IPS DF 6.9 (cell line): ENCODE results near the gene SPATA33.
"Not testable (repeated sequence)": the region's sequence is repeated elsewhere in the genome, so short reads cannot be mapped to it uniquely, and the experiment has no call there.

Experiments used
- DNase-seq: peaks from one replicate; pipeline ENCODE4 v3.0.0-alpha.2; 2013; ENCODE audit warnings: low read depth, low spot score
- H3K27ac ChIP-seq: one replicate; pipeline ENCODE4 v1.5.1; 2013; ENCODE audit warnings: low read length, control low read depth
- H3K27me3 ChIP-seq: 2 replicates; pipeline ENCODE4 v1.6.1; 2013; ENCODE audit warnings: mild to moderate bottlenecking, low read length; ENCODE audit not compliant: control insufficient read depth, insufficient read depth
- H3K36me3 ChIP-seq: 2 replicates; pipeline ENCODE4 v1.6.1; 2013; ENCODE audit warnings: low read length; ENCODE audit not compliant: control insufficient read depth, insufficient read depth
- H3K4me1 ChIP-seq: 2 replicates; pipeline ENCODE4 v1.6.1; 2013; ENCODE audit warnings: low read length; ENCODE audit not compliant: control insufficient read depth, insufficient read depth
- H3K4me3 ChIP-seq: 2 replicates; pipeline ENCODE4 v1.5.1; 2013; ENCODE audit warnings: mild to moderate bottlenecking, low read length
- H3K9me3 ChIP-seq: 2 replicates; pipeline ENCODE4 v1.6.1; 2013; ENCODE audit warnings: low read length, inconsistent platforms; ENCODE audit not compliant: control insufficient read depth, insufficient read depth
- WGBS: extraction: QIAGEN DNeasy Blood & Tissue Kit; methylation state at CpG from one replicate; pipeline ENCODE4 v1.1.7; 2013; ENCODE audit warnings: mixed read lengths, missing lambda C conversion rate; ENCODE audit not compliant: insufficient read length, insufficient coverage; 5-methylcytosine and 5-hydroxymethylcytosine counted together

Gene SPATA33

GRCh38 chr16:89633064-89633631 is 24.5 kb upstream of the SPATA33 start:
- H3K36me3 ChIP-seq, result no peaks in the 10 kb centered on the region
- no peaks in the 10 kb centered on the region for H3K9me3 ChIP-seq
- no peak overlapping the region for H3K27ac ChIP-seq
- DNase-seq, result no peak
- H3K4me3 ChIP-seq, result no peak overlapping the region
- no CpG with 5 or more reads among the region's 19 CpGs for WGBS
- peaks cover 4% of the 10 kb centered on the region; the same call in 1 of the 2 replicates for H3K4me1 ChIP-seq
- no peaks in the 10 kb centered on the region for H3K27me3 ChIP-seq

- H3K4me1 ChIP-seq, H3K27ac ChIP-seq, H3K9me3 ChIP-seq, H3K36me3 ChIP-seq, H3K27me3 ChIP-seq, H3K4me3 ChIP-seq, DNase-seq: not testable (repeated sequence)
- WGBS, result 100% methylated on average over 1 of the region's 2 CpGs
These were observed 22.9 kb upstream of the SPATA33 start for GRCh38 chr16:89634463-89635385.

GRCh38 chr16:89636663-89637062 is 21.0 kb upstream of the SPATA33 start:
- no CpG with 5 or more reads among the region's 12 CpGs for WGBS
- H3K27me3 ChIP-seq, result no peaks in the 10 kb centered on the region
- no peak overlapping the region for H3K4me3 ChIP-seq
- H3K36me3 ChIP-seq, result no peaks in the 10 kb centered on the region
- H3K9me3 ChIP-seq, result no peaks in the 10 kb centered on the region
- no peak overlapping the region for H3K27ac ChIP-seq
- peaks cover 2% of the 10 kb centered on the region; the same call in 1 of the 2 replicates for H3K4me1 ChIP-seq
- DNase-seq, result no peak

- Histone ChIP-seq H3K9me3 (no peaks in the 10 kb centered on the region), H3K4me1 (peaks cover 2% of the 10 kb centered on the region; the same call in 1 of the 2 replicates), H3K27me3 (no peaks in the 10 kb centered on the region), H3K4me3 (no peak overlapping the region), H3K27ac (no peak overlapping the region), H3K36me3 (no peaks in the 10 kb centered on the region)
- no CpG with 5 or more reads among the region's 10 CpGs for WGBS
- DNase-seq, result no peak
These were observed 20.3 kb upstream of the SPATA33 start for GRCh38 chr16:89637379-89637778.

- no peak overlapping the region for H3K4me3 ChIP-seq
- no CpG with 5 or more reads among the region's 10 CpGs for WGBS
- H3K27ac ChIP-seq, result no peak overlapping the region
- peaks cover 2% of the 10 kb centered on the region; the same call in 1 of the 2 replicates for H3K4me1 ChIP-seq
- no peak for DNase-seq
- H3K9me3 ChIP-seq, result no peaks in the 10 kb centered on the region
- no peaks in the 10 kb centered on the region for H3K36me3 ChIP-seq
- no peaks in the 10 kb centered on the region for H3K27me3 ChIP-seq
These were observed 19.2 kb upstream of the SPATA33 start for GRCh38 chr16:89638455-89638854.

GRCh38 chr16:89639385-89639784 is 18.3 kb upstream of the SPATA33 start:
- DNase-seq, result no peak
- no peaks in the 10 kb centered on the region for H3K9me3 ChIP-seq
- H3K4me1 ChIP-seq, result peaks cover 2% of the 10 kb centered on the region; the same call in 1 of the 2 replicates
- H3K36me3 ChIP-seq, result no peaks in the 10 kb centered on the region; the same call in 1 of the 2 replicates
- WGBS, result no CpG with 5 or more reads among the region's 6 CpGs
- H3K4me3 ChIP-seq, result no peak overlapping the region
- no peaks in the 10 kb centered on the region for H3K27me3 ChIP-seq
- H3K27ac ChIP-seq, result no peak overlapping the region

GRCh38 chr16:89641458-89642119 is 16.0 kb upstream of the SPATA33 start:
- no peak overlapping the region for H3K4me3 ChIP-seq
- H3K9me3 ChIP-seq, result no peaks in the 10 kb centered on the region
- no peak for DNase-seq
- no peaks in the 10 kb centered on the region for H3K4me1 ChIP-seq
- no peaks in the 10 kb centered on the region for H3K27me3 ChIP-seq
- H3K36me3 ChIP-seq, result peaks cover 18% of the 10 kb centered on the region
- no CpG with 5 or more reads among the region's 14 CpGs for WGBS
- H3K27ac ChIP-seq, result no peak overlapping the region

- peaks cover 24% of the 10 kb centered on the region for H3K36me3 ChIP-seq
- DNase-seq, result no peak
- H3K4me3 ChIP-seq, result no peak overlapping the region
- H3K27me3 ChIP-seq, result no peaks in the 10 kb centered on the region
- H3K27ac ChIP-seq, result no peak overlapping the region
- H3K9me3 ChIP-seq, result no peaks in the 10 kb centered on the region
- no CpG with 5 or more reads among the region's 13 CpGs for WGBS
- no peaks in the 10 kb centered on the region for H3K4me1 ChIP-seq
These were observed 15.1 kb upstream of the SPATA33 start for GRCh38 chr16:89642574-89642973.

- no peaks in the 10 kb centered on the region for H3K4me1 ChIP-seq
- no peak for DNase-seq
- H3K4me3 ChIP-seq, result no peak overlapping the region
- H3K9me3 ChIP-seq, result no peaks in the 10 kb centered on the region
- H3K27me3 ChIP-seq, result no peaks in the 10 kb centered on the region
- H3K36me3 ChIP-seq, result peaks cover 24% of the 10 kb centered on the region
- H3K27ac ChIP-seq, result no peak overlapping the region
- no CpG with 5 or more reads among the region's 14 CpGs for WGBS
These were observed 13.8 kb upstream of the SPATA33 start for GRCh38 chr16:89643769-89644300.

- H3K4me3 ChIP-seq, result no peak overlapping the region; the same call in 1 of the 2 replicates
- no peaks in the 10 kb centered on the region for H3K4me1 ChIP-seq
- H3K27ac ChIP-seq, result no peak overlapping the region
- DNase-seq, result no peak
- peaks cover 26% of the 10 kb centered on the region for H3K36me3 ChIP-seq
- no peaks in the 10 kb centered on the region for H3K27me3 ChIP-seq
- WGBS, result no CpG with 5 or more reads among the region's 11 CpGs
- no peaks in the 10 kb centered on the region for H3K9me3 ChIP-seq
These were observed 12.5 kb upstream of the SPATA33 start for GRCh38 chr16:89645122-89645521.
